ENCODE data around the gene DOP1A.

DOP1A gene, protein sequence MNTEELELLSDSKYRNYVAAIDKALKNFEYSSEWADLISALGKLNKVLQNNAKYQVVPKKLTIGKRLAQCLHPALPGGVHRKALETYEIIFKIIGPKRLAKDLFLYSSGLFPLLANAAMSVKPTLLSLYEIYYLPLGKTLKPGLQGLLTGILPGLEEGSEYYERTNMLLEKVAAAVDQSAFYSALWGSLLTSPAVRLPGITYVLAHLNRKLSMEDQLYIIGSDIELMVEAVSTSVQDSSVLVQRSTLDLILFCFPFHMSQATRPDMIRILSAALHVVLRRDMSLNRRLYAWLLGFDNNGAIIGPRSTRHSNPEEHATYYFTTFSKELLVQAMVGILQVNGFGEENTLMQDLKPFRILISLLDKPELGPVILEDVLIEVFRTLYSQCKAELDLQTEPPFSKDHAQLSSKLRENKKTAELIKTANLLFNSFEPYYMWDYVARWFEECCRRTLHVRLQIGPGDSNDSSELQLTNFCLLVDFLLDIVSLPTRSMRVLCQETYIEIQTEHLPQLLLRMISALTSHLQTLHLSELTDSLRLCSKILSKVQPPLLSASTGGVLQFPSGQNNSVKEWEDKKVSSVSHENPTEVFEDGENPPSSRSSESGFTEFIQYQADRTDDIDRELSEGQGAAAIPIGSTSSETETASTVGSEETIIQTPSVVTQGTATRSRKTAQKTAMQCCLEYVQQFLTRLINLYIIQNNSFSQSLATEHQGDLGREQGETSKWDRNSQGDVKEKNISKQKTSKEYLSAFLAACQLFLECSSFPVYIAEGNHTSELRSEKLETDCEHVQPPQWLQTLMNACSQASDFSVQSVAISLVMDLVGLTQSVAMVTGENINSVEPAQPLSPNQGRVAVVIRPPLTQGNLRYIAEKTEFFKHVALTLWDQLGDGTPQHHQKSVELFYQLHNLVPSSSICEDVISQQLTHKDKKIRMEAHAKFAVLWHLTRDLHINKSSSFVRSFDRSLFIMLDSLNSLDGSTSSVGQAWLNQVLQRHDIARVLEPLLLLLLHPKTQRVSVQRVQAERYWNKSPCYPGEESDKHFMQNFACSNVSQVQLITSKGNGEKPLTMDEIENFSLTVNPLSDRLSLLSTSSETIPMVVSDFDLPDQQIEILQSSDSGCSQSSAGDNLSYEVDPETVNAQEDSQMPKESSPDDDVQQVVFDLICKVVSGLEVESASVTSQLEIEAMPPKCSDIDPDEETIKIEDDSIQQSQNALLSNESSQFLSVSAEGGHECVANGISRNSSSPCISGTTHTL (N-terminal part only)

GRCh38 chr6:83067448-83068439 lies at the start of gene DOP1A:
DOP1A (plus strand) TSS chr6:83067671; CDS start chr6:83096978, 29,307 bp downstream.
- in situ Hi-C loops (cut with HindIII; ENCODE audit: low pct_unique_long_range_greater_than_20kb, low sequenced_read_pairs) = no loop called here
- DNase-seq (ENCODE audit: low read depth in 1 of 2, low spot score in 1 of 2) = peak; percentile 64 to 92
- no peak for TF ChIP-seq JUND (IDR thresholded peaks at IDR 0.05; ENCODE audit: low read depth)

- in situ Hi-C loops (cut with HindIII; ENCODE audit: low pct_unique_long_range_greater_than_20kb, low sequenced_read_pairs) = no loop called here
- no peak for DNase-seq (ENCODE audit: low read depth in 1 of 2, low spot score in 1 of 2)
- TF ChIP-seq JUND (IDR thresholded peaks at IDR 0.05; ENCODE audit: low read depth) = no peak
Observed at GRCh38 chr6:83019741-83020140, 47.7 kb upstream of the DOP1A start.

- DNase-seq (ENCODE audit: low read depth in 1 of 2, low spot score in 1 of 2) = no peak
- in situ Hi-C loops (cut with HindIII; ENCODE audit: low pct_unique_long_range_greater_than_20kb, low sequenced_read_pairs) = no loop called here
- TF ChIP-seq JUND (IDR thresholded peaks at IDR 0.05; ENCODE audit: low read depth) = no peak
Observed at GRCh38 chr6:83031689-83032088, 35.8 kb upstream of the DOP1A start.

- in situ Hi-C loops (cut with HindIII; ENCODE audit: low pct_unique_long_range_greater_than_20kb, low sequenced_read_pairs) = no loop called here
- no peak for DNase-seq (ENCODE audit: low read depth in 1 of 2, low spot score in 1 of 2)
- no peak for TF ChIP-seq JUND (IDR thresholded peaks at IDR 0.05; ENCODE audit: low read depth)
Observed at GRCh38 chr6:83038246-83038645, 29.2 kb upstream of the DOP1A start.

GRCh38 chr6:83042467-83043053 lies 24.9 kb upstream of the DOP1A start:
- DNase-seq (ENCODE audit: low read depth in 1 of 2, low spot score in 1 of 2) = no peak
- in situ Hi-C loops (cut with HindIII; ENCODE audit: low pct_unique_long_range_greater_than_20kb, low sequenced_read_pairs) = no loop called here
- no peak for TF ChIP-seq JUND (IDR thresholded peaks at IDR 0.05; ENCODE audit: low read depth)

- no peak for DNase-seq (ENCODE audit: low read depth in 1 of 2, low spot score in 1 of 2)
Observed at GRCh38 chr6:83044091-83044768, 23.2 kb upstream of the DOP1A start.

GRCh38 chr6:83047065-83047754 lies 20.3 kb upstream of the DOP1A start:
- no peak for TF ChIP-seq JUND (IDR thresholded peaks at IDR 0.05; ENCODE audit: low read depth)
- in situ Hi-C loops (cut with HindIII; ENCODE audit: low pct_unique_long_range_greater_than_20kb, low sequenced_read_pairs) = no loop called here
- DNase-seq (ENCODE audit: low read depth in 1 of 2, low spot score in 1 of 2) = peak in 1 of 2 experiments; percentile 49

More at GRCh38 chr6:83044091-83044768, 23.2 kb upstream of the DOP1A start:
- no peak for TF ChIP-seq JUND (IDR thresholded peaks at IDR 0.05; ENCODE audit: low read depth)
- in situ Hi-C loops (cut with HindIII; ENCODE audit: low pct_unique_long_range_greater_than_20kb, low sequenced_read_pairs) = no loop called here

DNA sequence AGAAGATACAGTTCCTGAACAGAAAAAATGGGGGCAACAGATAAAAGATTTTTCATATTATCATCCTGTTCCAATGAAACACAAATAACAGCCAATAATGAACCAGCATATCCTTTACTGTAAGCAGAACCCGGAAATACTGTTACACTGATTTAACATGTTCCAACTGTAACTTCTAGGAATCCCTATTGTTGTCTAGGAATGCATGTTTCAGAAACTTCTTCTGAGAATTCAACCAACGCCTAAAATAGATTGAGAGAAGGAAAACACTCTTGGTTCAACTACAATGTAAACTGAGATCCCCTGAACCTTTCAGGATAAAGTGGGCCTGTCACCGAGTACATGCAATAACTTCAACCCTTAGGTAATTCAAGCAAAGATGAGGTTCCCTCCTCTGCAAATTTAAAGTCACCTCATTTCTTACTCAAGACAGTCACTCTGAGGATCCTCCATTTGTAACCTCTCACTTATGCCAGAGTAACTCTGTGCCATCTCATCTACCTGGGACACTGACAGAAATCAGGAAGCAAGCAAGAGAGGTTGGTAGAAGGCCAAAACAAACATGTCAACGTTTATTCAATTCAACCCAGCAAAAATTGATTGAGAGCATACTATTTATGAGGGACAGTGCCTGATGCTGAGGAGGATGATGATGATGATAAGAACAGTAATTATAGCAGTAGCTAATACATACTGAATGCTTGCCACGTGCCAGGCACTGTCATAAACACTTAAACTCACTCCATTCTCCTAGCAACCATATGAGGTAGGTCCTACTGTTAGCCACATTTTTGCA lies 15.9 kb upstream of the DOP1A start:
- no peak for TF ChIP-seq JUND (IDR thresholded peaks at IDR 0.05; ENCODE audit: low read depth)
- in situ Hi-C loops (cut with HindIII; ENCODE audit: low pct_unique_long_range_greater_than_20kb, low sequenced_read_pairs) = no loop called here

DNA sequence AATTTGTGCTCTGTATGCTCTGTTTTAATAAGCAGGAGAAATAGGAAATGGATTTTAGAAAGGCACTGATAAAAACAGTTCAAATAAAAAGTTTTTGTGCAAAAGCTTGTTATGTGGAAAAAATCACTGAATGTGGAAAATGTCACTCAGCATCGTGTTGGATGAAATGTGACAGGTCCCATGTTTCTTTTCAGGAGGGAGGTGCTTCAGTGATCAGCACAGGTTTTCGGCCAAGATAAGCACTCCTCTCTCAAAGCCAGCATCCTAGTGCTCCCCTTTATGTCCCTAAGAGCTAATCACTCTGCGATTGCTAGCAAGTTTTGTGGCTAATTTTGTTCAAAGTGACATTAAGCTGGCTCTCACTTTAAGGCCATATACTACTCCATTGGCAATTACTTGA lies 13.8 kb upstream of the DOP1A start:
- no peak for DNase-seq (ENCODE audit: low read depth in 1 of 2, low spot score in 1 of 2)
- TF ChIP-seq JUND (IDR thresholded peaks at IDR 0.05; ENCODE audit: low read depth) = no peak
- in situ Hi-C loops (cut with HindIII; ENCODE audit: low pct_unique_long_range_greater_than_20kb, low sequenced_read_pairs) = no loop called here

More for the DNA sequence above, 15.9 kb upstream of the DOP1A start:
- DNase-seq (ENCODE audit: low read depth in 1 of 2, low spot score in 1 of 2) = peak in 1 of 2 experiments; percentile 57

All from T47D (cell line).